HepG2 (cell line): ENCODE results near the gene PKP4.

Source experiments
- POLR2AphosphoS2 ChIP-seq: IDR thresholded peaks from 2 replicates; pipeline ENCODE4 v1.6.1; 2011; ENCODE audit warnings: low read depth, low read length, improper control_type of control experiment
- ZBTB8A ChIP-seq: sonication (generic); formaldehyde crosslinking; IDR thresholded peaks from 2 replicates; pipeline ENCODE4 v1.4.0; 2020; ENCODE audit warnings: mild to moderate bottlenecking, low read depth, missing genetic modification reagents, borderline replicate concordance
- ZNF614 ChIP-seq: IDR thresholded peaks from 2 replicates; pipeline ENCODE4 v1.6.1; 2018; ENCODE audit warnings: missing biosample characterization, missing genetic modification reagents, inconsistent platforms, borderline replicate concordance

DNA sequence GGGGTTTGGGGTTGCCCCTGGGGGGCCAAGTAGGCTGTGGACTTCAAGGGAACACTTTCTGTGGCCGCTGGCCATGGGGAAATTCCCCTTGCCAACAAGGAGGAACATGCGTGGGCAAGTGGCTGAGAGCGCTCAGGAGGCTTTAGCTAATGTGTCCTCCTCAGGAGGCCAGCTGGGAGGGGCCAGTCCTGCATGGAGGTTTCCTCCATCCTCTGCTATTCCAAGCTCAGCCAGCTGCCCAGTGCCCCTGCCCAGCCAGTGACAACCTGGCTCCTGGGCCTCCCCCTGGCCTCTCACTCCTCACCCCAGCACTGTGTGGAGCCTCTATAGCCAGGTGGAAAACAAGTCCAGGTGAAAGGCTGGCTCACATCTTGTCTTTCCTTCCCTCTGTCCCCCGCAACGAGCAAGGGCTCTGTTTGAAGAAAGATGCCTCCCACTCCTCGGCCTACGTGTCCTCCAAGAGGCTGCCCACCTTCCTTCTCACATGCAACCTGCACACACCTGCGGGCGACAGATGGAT lies 273.9 kb downstream of the PKP4 start:
- TF ChIP-seq ZBTB8A (CRISPR knock-in tag) (no peak), POLR2AphosphoS2 (no peak), ZNF614 (CRISPR knock-in tag) (no peak)
